HG02884 (cell line): ENCODE data around the gene ASGR1.
A peak's percentile ranks its signal among the peaks of the same experiment; 100 is the strongest.

ENCODE experiments used
- ATAC-seq: cut with Tn5 transposase; IDR thresholded peaks from one replicate; pipeline ENCODE4 v1.9.1; 2021; ENCODE audit warnings: mild to moderate bottlenecking, moderate library complexity; ENCODE audit not compliant: unreplicated experiment

ASGR1 gene

DNA sequence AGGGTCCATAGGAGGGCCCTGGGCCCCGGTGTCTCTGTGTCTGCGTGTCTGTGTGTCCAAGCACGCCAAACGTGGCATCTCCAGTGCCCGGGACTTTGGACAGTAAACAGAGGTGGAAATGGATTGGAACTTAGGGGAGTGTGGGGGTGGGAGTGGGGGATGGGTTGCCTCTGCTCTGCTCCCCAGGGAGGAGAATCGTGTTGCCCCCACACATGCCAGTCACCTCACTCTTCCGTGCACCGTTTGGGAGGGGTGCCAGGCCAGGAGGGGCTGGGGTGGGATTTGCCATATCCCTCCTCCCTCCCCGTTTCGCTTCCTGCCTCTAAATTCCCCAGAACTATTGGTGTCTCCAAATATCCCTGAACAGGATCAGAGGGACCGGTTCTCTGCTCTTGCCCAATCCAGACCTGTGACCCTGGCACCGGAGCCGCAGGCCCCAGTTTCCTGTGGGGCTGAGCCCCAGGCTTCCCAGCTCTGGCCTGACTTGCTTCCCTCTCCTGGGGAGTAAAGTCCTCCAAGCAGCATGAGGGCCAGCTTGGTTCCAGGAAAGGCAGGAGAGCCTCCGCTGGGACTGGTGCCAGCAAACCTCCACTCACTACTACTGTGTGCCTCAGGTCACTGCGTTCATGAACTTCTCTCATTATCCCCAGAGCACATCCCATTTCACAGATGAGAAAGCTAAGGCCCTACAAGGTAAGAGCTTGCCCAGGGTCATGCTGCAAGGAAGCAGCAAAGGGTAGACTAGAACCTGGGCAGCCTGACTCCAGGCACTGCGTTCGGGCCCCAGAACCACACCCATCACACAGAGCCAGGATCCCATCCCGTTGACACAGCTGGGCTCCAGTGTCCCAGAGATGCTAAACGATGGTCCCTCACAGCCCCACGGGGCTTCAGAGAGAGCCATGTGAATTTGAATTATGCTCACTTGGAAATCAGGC lies at the start of gene ASGR1:
ASGR1 (minus strand) TSS at position 54 of the 938 bp plus-strand sequence. CDS start 807 bp downstream, outside the sequence.
- no peak for ATAC-seq

- ATAC-seq, result no peak
These were observed 49.8 kb upstream of the ASGR1 start for GRCh38 chr17:7228920-7229319.

DNA sequence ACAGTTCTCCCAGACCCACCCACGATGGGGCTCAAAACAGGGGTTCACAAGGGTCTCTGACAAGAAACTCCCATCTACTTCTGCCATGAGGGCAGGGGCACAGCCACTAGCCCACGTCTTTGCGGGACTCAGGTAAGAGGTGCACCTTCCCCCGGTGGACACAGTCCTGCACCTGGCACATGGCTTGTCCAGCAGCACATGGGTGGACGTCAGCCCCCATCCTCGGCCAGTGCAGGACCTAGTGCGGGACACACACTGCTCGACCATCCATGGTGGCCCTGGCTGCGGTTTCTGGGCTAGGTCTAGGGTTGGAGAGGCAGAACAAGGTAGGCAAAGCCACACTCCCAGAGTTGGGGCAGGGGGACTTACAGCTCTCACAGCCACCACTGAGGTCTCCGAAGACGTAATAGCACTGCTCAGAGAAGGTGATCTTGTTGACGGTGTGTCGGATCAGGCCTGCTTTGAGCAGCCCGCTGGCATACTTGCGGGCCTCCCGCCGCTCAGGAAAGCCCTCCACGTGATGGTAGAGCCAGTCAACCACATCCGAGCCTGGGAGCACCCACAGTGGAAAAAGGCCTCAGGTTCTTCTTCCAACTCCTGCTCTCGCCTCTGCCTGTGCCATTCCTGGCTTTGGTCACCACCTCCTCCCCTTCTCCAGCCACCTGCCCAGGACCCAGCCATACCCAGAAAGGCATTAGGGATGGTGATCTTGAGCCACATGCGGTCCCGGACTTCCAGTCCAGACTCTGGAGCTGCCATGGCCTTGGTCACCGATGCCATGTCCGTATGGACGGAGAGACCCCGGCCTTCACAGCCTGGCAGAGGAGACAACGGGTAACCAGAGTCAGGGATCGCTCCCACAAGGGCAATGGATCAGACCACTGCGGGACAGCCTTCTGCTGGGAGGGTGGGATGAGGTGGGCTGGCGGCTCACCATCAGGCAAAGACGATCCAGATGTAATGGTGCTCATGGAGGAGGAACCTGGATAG lies 47.8 kb upstream of the ASGR1 start:
- no peak for ATAC-seq

DNA sequence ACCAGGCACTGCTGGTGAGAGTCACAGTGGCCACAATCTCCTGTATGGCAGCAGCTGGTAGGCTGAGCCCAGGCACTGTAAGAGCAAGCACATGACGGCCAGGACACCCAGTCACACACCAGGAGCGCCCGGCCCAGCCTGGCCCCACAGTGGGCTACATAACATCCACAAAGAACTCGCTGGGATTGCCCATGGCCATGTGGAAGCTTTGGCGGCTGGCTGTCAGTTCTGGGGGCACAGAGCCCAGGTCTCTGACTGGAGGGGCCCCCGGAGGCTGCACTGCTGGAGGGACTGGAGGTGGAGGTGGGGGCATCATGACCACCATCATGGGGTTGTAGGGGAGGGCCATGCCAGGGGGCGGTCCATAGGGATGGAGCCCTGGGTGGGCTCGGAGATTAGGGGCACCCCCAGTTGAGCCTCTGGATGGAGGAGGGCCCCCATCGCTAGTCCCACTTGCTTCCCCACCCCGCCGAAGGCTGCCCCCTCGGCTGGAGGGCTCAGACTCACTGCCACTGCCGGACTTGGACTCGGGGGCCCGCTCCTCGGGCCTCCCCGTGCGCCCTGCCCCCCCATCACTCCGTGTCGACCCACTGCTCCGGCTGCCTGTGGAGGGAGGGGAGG lies 46.7 kb upstream of the ASGR1 start:
- no peak for ATAC-seq

- no peak for ATAC-seq
These were observed 45.5 kb upstream of the ASGR1 start for GRCh38 chr17:7224661-7225111.

- no peak for ATAC-seq
These were observed 44.9 kb upstream of the ASGR1 start for GRCh38 chr17:7224110-7224509.

- ATAC-seq, result no peak
These were observed 44.2 kb upstream of the ASGR1 start for GRCh38 chr17:7223375-7223774.

GRCh38 chr17:7222972-7223292 lies 43.8 kb upstream of the ASGR1 start:
- ATAC-seq, result no peak

DNA sequence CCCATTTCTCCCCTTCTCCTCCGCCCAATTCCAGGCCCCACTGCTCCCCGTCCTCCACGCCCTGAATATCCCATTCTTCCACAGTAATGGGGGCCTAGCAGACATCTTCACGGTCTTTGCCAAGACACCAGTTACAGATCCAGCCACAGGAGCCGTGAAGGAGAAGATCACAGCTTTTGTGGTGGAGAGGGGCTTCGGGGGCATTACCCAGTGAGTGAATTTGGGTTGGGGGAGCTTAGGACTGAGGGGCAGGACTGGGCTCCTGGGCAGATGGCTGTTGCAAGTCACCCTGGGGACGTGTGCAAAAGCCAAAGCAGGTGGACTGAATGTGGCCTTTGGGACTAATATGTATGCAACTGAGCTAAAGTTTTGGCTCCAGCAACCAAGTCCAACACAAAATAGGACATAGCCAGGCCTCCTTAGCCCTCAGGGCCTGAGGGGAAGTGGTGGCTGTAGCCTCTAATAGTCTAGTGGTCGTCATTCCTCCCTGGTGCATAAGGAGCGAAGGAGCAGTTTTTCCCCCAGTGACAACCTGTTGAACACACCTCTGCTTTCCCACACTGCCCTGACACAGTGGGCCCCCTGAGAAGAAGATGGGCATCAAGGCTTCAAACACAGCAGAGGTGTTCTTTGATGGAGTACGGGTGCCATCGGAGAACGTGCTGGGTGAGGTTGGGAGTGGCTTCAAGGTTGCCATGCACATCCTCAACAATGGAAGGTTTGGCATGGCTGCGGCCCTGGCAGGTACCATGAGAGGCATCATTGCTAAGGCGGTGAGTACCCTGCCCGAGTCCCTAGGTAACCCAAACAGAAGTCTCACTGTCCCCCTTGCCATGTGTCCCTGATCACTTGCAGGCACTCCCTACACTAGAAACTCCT lies 43.2 kb upstream of the ASGR1 start:
- ATAC-seq, result no peak

- no peak for ATAC-seq
These were observed 42.3 kb upstream of the ASGR1 start for GRCh38 chr17:7221278-7222092.

DNA sequence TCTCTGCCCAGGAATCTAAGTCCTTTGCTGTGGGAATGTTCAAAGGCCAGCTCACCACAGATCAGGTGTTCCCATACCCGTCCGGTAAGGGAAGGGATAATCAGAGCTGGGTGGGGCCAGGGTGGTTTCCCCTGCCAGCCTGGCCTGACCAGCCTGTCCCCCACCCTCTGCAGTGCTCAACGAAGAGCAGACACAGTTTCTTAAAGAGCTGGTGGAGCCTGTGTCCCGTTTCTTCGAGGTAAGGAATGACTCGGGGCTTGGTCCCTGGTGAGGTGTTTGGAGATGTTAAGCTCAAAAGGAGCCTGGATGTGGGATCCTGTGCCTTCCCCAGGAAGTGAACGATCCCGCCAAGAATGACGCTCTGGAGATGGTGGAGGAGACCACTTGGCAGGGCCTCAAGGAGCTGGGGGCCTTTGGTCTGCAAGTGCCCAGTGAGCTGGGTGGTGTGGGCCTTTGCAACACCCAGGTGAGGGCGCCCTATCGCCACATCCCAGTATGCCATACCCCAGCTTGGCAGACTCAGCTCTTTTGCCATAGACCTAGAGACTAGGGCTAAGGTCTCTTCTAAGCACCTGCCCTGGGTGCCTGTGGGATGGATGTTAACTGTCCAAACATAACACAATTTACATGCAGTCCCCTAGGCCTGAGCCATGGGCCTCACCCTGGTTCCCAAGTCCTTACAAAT lies 41.6 kb upstream of the ASGR1 start:
- ATAC-seq, result no peak

DNA sequence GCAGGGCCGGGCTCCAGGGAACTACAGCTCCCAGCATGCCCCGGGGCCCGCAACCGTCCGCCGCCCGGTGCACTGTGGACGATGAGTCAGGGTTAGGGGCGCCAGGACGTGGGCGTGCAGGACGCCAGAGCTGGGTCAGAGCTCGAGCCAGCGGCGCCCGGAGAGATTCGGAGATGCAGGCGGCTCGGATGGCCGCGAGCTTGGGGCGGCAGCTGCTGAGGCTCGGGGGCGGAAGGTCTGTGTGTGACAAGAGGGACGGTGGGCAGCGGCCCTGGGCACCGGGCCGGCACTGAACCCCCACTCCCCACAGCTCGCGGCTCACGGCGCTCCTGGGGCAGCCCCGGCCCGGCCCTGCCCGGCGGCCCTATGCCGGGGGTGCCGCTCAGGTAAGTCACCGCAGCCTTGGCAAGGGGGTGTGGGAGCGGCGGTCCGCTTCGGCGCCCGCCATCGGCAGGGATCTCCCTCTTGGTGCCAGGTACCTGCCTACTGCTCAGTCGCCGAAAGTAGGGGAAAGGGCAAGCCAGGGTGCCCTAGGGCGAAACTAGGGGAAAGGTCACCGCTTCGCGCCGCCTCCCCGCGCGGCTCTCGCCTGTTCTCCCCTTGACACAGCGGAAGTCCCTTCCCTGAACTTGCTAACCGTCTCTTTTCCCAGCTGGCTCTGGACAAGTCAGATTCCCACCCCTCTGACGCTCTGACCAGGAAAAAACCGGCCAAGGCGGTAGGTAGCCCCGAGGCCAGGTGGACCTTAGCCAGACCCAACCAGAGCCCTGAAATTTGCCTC lies 40.8 kb upstream of the ASGR1 start, which contains the start of the genes ACADVL and DLG4:
ACADVL (plus strand) TSS at position 127 of the 781 bp plus-strand sequence; CDS start at position 174, 47 bp downstream.
DLG4 (minus strand) TSS at position 25 of the 781 bp plus-strand sequence.
- peak; percentile 48 for ATAC-seq

- no peak for ATAC-seq
These were observed 40.1 kb upstream of the ASGR1 start for GRCh38 chr17:7219229-7219811.

DNA sequence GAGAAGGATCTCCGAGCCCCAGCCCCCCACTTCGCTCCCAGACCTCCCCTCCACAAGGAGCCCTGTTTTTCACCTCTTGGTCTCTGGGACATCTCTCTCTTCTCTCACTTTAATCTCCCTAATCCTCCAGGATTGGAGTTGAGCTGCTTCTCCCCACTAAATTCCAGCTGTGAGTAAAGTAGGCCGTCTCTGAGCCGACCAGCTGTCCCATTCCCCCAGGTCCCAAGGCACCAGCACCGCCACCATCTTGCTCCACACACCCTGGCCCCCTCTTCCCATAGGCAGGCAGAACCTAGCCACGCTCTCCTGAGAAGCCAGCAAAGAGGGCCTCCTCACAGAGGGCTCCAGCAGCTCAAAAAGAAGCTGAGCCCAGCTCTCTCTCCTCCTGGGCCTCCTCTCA lies 39.6 kb upstream of the ASGR1 start:
- ATAC-seq, result no peak

DNA sequence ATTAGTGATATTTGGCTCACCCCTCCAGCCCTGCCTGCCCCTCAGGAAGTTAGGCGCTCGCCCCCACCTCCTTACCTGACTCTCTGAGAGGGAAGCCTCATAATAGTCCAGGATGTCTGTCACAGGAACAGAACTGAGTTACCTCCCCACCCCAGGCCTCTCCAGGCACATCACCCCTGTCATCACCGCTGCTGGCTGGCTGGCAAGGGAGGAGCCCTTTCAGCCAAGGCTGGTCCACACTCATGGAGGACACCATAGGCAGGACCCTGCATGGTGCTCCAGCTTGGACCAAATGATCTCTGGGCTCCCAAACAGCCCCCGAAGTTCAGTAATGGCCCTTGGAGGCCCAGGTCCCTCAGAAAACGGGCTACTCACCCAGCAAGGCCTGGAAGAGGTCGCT lies 39.0 kb upstream of the ASGR1 start:
- no peak for ATAC-seq

- ATAC-seq, result no peak
These were observed 38.2 kb upstream of the ASGR1 start for GRCh38 chr17:7217113-7217987.
